NCI-H128 (cell line): Measurements from ENCODE around the gene DCDC2C.

Experiments
- DNase-seq: peaks from one replicate; lab custom pipeline; 2025; ENCODE audit not compliant: unreplicated experiment; lab: John Stamatoyannopoulos, UW

DCDC2C gene

DNA sequence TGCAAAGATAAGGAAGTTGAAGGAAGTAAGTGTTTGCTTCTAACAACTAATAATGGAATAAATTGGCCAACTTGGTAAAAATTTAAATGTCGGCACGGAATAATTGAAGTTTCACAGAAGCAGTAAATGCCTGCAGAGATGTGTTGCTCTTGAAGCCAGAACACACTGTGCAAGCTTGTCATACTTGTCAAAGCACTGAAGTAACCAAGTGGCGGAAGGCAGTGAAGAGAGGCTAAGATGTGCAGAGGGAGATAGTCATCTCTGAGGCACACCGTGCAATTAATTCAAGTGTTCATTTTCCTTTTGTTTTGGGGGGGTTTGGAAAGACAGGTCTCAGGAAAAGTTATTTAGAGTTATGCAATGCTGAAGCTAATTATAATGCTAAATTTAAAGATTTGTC lies 5.2 kb downstream of the DCDC2C start:
- DNase-seq = no peak

DNA sequence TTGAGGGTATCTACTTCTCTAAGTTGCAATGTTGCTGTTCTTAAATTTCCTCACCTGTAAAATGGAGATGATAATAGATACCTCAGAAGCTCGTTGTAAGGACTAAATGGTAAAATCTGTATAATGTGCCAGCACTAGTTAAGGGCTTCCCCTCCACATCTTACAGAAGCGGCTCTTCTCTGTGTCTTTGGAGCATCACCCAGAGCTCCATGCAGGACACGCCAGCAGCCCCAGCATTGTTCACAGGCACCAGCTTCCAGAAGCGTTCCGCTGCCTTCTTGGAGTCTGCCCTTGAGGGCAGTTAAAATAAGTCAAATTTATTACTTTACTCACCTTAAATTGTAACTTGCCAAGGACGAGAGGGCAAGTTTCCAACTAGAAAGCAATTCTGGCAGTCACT lies 5.8 kb downstream of the DCDC2C start:
- no peak for DNase-seq

DNA sequence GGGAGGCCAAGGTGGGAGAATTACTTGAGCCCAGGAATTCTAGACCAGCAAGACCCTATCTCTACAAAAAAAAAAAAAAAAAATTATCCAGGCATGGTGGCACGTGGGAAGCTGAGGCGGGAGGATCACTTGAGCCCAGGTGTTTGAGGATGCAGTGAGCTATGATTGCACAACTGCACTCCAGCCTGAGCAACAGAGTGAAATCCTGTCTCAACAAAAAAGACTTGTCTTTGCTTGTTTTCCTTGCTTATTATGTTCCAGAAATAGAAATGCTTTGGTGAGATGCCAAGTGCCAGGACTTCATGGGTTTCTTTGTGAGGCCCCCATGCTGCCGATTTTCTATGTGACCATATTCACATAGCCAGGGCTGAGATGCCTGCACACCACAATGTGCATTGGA lies 9.0 kb downstream of the DCDC2C start:
- DNase-seq = no peak

DNA sequence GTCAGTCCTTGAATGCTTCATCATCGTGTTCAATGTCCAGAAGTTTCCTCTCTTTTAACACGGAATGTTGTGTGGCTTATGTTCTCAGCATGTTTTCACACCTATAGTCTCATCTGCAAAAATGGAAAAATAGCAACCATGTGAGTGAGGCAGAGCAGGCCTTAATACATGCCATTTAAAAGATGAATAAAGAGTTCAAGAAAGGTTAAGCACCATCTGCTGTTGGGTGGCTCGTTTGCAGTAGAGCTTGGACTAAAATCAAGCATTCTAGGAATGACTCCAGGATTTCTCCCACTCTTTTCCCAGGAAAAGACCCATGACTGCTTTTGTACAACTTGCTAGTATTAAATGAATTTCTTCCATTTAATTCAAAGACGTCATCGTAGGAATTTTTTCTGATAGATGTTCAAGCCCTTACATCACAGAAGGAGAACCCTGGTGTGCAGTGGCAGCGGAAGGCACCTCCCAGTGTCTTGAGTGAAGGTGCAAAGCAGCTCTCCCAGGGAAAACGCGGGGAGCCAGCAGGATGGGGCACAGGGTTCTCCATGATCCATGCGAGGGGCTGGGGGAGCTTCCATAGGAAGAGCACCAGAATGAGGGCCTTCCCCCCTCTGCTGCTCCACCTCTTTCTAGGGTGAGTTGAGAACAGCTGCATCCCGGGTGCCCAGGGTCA lies 9.6 kb downstream of the DCDC2C start:
- DNase-seq = no peak

DNA sequence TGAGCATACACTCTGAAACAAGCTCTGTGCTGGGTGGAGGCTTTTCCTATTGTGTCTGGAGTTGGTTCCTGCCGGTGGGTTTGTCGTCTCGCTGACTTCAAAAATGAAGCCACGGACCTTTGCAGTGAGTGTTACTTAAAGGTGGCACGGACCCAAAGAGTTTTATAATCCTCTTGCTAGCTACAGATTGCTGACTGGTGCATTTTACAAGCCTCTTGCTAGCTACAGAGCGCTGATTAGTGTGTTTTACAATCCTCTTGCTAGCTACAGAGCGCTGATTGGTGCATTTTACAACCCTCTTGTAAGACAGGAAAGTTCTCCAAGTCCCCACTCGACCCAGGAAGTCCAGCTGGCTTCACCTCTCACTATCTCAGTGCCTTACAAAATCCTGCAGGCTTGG lies 15.3 kb downstream of the DCDC2C start:
- no peak for DNase-seq

DNA sequence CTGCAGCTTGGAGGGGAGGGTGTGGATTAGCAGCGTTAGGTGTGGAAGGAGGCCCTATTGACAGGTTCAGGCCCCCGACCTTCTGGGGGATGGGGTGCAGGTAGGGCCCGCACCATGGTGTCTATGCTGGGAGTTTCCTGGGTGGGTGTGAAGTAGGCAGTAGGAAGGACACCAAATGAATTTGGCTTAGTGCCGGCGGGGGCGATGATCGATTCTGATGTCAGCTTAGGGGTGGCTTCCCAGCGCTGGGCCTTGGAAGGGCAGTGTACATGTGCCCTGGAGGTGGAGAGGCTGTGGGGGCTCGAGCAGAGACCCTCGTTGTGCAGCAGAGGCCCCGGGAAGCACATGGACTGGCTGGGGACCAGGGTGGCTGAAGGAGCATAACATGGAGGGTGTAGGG lies 21.6 kb downstream of the DCDC2C start:
- no peak for DNase-seq

DNA sequence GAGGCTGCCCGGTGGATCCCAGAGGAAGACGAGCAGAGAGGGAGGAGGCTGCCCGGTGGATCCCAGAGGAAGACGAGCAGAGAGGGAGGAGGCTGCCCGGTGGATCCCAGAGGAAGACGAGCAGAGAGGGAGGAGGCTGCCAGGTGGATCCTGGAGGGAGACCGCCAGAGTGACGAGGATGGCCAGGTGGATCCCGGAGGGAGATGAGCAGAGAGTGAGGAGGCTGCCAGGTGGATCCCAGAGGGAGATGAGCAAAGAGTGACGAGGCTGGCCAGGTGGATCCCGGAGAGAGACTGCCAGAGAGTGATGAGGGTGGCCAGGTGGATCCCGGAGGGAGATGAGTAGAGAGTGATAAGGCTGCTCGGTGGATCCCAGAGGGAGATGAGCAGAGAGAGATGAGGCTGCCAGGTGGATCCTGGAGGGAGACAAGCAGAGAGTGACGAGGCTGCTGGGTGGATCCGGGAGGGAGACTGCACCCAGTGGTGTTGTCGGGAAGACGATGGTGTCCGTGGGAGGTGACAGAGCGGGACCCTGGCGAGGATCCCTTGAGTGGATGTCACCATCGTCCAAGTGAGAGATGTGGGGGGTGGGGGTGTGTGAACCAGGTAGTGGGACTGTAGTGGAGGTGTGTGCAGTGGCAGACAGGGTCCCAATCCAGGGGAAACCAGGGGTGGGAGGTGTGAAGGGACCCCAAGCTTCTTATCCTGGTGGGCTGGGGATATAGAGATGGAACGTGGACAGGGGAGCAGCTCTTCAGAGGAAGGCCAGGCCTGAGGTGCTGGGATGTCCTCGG lies 22.3 kb downstream of the DCDC2C start:
- DNase-seq = no peak

DNA sequence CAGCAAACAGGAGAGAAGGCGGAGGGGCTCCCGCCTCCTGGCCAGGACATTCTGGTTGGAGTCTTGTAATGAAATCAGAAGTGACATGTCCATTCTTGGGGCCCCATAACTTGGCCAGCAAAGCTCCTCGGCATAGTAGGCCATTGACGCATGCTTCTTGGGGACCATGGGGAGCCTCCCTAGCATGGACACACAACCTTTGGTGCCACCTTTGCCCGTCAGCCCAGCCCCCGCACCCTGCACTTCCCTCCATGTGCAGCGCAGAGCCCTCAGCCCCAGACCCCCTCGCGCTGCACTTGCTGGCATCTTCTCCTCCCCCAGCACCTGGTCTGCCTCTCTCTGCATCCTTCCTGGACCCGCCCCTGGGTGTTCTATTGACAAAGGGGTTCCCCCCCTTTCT lies 23.1 kb downstream of the DCDC2C start:
- DNase-seq = no peak

DNA sequence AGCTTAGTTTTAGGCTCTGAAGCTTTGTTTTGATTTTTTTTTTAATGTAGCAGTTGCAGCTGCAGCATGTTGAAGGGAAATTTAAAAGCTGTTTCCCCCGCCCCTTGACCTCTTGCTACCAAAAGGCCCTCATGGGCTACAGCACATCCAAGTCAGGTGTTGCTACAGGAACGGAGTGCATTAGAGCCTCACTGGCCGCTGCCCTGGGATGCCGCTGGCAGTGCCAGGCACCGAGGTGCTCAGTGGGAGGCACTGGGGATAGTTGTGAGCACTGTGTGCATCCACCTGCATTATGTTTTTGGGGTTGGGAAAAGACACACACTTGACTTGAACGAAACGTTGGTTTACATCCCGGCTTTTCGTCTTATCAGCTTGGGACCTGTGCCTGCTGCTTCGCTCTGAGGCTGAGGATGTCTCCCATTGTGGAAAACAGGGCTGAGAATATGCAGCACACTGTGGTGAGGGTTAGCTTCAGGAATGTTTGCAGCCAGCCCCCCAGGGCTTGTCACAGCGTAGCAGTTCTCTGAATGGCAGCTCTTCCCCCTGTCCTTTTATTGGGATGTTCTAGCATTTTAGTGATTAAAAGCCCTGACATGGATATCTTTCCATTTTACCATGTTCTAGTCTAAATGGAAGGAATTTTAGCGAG lies 24.1 kb downstream of the DCDC2C start:
- no peak for DNase-seq

DNA sequence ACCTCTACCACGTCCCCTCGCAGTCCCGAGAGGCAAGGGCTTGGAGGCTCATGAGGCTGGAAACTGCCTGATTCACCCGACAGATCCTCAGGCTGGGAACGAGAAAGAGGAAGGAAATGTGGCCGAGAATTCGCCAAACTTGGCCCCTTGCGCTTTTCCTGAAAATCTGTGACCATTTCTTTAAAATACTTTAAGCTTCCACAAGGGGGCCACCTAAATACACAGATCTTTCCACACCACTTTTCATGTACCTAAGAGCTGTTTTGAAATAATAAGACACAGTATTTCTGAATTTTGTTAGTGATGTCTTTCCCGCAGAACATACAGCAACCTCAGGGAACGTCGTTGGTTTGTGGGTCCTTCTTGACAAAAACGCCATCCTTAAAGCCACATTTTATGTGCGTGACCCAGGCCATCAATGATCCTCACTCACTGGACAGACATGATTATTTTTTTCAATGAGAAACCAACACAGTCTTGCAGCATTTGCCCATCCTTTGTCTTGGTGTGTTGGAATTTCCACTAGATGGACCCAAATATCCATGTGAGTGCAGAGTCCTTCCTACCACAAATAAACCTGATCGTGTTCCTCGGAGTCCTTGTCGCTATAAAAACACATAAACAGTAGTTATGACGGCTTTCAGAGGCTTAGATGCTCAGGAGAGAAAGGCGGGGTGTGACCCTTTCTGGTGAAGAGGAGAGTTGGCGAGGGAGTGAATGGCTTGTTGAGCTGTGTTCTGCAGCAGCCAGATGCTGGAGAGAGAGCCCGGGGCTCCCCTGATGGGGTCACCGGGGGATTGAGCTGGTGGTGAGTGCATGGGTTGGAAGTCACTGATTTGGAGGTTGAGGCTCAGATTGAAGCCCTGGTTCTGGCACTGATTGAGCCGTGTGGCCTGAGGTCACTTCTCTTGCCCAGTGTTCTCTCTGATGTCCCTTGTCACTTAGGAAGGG lies 25.0 kb downstream of the DCDC2C start:
- DNase-seq = no peak

DNA sequence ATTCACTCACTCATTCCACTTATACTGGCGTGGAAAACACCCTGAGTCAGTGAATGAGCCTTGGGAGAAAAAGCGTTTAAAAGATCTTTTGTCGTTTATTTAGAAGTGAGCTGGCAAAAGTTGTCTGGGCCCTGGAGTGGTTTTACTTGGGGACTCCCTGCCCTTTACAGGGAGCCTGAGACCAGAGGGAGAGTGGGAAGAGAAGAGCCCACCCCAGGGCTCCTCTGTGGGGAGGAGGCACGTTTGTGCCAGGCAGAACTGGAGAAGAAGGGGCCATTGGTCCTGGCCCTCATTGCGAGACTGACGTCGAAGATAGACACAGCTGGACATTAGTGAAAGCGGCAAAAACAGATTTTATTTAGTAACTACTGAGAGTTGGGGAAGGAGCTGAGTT lies 25.7 kb downstream of the DCDC2C start:
- DNase-seq = no peak

DNA sequence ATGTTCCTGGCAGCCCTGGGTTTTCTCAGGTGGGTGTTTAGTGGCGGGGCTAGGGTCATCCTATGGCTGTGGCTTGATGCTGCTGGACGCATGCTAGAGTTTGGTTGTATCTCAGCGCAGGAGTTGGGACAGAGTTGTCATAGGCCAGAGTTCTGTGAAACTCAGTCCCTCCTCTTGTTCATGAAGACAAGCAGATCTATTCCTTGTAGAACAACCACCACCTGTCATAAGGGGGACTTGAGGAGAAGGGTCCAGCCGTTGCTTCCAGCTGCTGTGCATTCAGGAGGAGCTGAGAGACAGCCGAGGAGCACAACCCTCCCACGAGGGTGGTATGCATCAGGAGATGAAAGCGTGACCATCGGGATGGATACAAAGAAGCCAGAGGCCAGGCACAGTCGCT lies 26.4 kb downstream of the DCDC2C start:
- DNase-seq = no peak

DNA sequence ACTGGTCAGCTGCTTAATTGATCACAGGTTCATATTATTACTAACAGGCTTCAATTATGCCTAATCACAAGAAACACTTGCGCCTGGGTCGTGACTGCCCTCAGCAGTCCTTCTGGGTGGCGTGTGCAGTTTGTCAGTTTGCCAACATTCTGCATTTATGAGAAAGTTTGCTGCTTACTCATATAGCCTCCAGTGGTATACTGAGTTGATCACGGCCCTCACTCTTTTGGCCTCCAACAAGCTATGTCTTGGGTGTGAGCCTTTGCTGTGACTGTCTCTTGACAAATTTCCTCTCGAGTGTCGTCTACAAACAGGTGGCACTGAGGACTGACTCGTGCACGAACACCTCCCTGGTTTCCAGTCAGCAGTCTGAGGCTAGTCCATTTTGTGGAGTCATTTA lies 27.3 kb downstream of the DCDC2C start:
- DNase-seq = no peak

DNA sequence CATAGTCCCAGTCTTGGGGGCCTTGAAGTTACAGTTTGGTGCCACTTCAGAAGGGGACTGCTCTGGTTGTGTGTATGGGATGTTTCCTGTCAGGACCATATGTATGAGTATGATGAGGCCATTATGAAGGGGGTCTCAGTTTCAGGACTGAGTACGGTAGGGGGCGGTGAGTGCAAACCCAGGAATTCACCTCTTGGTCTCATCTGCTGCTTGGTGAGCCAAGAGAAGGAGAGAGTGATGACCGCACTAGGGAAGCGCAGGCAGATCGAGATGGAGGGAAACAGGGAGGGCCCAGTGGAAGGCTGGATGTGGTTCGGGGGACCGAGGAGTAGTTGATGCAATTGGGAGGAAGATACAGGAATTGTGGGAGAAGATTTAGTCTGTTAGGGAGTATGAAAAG lies 28.5 kb downstream of the DCDC2C start:
- no peak for DNase-seq

DNA sequence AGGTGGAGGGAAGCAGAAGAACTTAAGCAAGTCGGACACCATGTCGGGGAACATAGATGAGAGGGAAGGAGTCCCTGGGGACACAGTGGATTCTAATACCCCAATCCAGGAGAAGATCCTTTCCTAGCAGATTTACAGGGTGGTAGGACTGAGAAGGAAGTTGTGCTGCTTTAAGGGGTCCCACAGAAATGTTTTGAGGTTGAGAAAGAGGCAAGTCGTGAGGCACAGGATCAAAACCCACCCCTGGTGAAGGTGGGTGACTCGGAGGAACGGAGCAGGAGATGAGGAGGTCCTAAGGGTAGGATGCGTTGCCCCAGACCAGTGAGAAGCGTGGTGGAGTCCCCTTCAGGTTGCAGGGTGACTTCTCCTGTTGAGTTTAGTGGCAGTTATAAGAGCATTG lies 32.7 kb downstream of the DCDC2C start:
- DNase-seq = no peak

DNA sequence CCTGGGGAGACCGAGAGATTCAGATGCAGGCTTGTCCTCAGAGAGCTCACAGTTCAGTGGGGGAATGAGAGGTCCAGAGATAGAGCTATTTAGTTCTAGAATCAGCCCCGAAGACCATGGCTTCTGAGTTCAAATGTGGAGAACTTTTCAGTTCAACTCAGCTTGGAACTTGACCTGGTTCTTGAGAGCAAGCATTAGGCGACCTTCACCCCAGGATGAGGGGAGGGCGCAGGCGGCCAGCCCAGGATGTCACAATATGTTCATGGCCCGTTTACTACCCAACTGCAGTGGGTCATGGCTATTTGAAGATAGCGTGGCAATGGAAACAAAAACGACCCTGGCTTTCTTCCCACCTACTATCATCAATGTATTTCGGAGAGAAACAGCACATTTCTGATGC lies 33.8 kb downstream of the DCDC2C start:
- no peak for DNase-seq

DNA sequence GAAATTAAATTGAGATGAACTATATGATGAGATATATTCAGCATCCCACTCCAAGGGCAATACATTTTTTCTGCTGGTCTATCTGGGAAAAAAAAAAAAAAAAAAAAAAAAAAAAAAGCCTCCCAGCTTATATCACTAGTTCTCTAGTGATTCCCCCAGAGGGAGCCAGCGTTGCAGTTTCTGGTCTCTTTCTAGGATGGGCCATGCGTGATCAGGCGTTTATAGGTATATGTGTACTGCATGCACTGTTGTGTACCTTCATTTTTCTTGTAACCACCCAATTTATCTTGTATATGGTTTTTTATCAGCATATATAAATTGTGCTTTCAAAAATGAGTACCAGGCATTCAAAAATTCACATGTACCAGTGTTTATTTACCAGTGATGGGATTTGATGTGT lies 35.1 kb downstream of the DCDC2C start:
- no peak for DNase-seq

DNA sequence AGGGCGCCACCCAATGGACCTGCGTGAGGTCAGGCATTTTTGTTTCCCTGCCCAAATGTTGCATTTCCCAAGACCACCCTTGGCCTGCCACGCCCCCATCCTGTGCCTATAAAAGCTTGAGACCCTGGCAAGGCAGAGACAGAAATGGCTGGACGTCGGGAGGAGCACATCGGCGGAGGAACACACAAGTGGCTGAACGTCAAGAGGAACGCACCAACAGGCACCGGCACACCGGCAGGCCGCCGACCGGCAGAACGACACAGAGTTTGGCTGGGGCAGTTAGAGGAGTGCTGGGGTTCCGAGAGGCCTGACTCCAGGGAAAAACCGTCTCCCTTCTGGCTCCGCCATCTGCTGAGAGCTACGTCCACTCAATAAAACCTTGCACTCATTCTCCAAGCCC lies 35.9 kb downstream of the DCDC2C start:
- no peak for DNase-seq

DNA sequence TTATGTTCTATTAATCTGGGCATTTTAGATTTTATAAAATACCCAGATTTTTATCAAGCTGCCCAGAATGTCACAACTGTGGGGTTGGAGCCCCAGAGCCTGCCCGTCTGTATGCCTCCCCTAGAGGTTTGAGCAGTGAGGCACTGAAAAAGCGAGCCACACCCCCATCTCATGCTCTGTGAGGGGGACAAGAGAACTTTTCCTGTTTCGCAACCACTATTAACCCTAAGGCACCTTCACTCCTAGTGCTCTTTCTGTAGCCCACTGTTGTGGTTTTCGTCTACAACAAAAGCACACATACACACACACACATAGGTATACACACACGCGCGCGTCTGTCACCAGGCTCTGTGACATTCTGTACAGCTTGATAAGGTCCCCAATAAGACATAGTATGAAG lies 38.0 kb downstream of the DCDC2C start:
- DNase-seq = no peak

DNA sequence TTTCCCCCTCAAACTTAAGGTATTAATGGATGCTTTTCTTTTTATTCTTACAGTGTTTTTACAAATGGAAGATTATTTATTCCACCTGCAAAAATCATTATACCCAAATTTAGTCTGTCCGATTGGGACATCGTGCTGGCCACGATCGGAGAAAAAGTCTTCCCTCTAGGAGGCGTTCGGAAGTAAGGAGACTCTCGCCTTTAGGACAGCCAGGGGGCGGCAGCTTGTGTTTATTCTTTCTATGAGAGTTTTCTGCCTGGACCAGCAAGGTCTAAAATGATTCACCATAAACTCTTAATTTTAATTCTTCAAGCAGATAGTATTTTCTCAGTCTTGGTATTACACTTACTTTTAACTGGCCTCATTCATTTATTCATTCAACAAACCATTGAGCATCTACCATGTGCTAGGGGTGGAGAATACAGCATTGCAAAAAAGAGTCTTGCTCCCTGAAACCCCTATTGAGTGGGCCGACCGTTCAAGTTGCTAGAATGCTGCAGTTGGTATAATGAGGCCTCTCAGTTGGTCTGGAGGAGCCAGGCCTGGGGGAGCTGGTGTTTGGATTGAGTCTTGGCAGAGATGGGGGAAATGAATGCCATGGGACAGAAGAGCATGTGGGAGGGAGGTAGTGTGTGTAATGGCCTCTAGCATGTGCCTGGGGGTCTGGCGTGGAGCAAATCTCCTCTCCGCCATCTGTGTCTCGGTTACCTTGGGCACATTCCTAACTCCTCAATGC lies 38.7 kb downstream of the DCDC2C start:
- DNase-seq = no peak
